Raji (cell line): ENCODE measurements around the gene RANBP17.

Experiments used
- POLR2A ChIP-seq: IDR thresholded peaks from 2 replicates; pipeline ENCODE4 v1.6.1; 2011; ENCODE audit warnings: low read depth, low read length, control low read depth; ENCODE audit not compliant: insufficient read depth

The RANBP17 gene

GRCh38 chr5:171309276-171310211 lies 447.7 kb downstream of the RANBP17 start:
- no peak for TF ChIP-seq POLR2A

GRCh38 chr5:171310212-171310818 lies 448.5 kb downstream of the RANBP17 start:
- no peak for TF ChIP-seq POLR2A

GRCh38 chr5:171310819-171311321 lies 449.1 kb downstream of the RANBP17 start:
- TF ChIP-seq POLR2A = no peak

- TF ChIP-seq POLR2A = no peak
Measured at GRCh38 chr5:171311322-171312077, 449.7 kb downstream of the RANBP17 start.

GRCh38 chr5:171312129-171312974 lies 450.5 kb downstream of the RANBP17 start:
- no peak for TF ChIP-seq POLR2A

GRCh38 chr5:171313481-171314206 lies 451.8 kb downstream of the RANBP17 start:
- no peak for TF ChIP-seq POLR2A

GRCh38 chr5:171314728-171315385 lies 453.0 kb downstream of the RANBP17 start:
- no peak for TF ChIP-seq POLR2A

- TF ChIP-seq POLR2A = no peak
Measured at GRCh38 chr5:171315386-171315891, 453.6 kb downstream of the RANBP17 start.

- TF ChIP-seq POLR2A = no peak
Measured at GRCh38 chr5:171315925-171316257, 454.1 kb downstream of the RANBP17 start.

GRCh38 chr5:171316258-171317121 lies 454.7 kb downstream of the RANBP17 start:
- no peak for TF ChIP-seq POLR2A

GRCh38 chr5:171317230-171317629 lies 455.4 kb downstream of the RANBP17 start:
- no peak for TF ChIP-seq POLR2A

GRCh38 chr5:171318026-171318425 lies 456.2 kb downstream of the RANBP17 start:
- TF ChIP-seq POLR2A = no peak

- no peak for TF ChIP-seq POLR2A
Measured at GRCh38 chr5:171321447-171321846, 459.6 kb downstream of the RANBP17 start.

- no peak for TF ChIP-seq POLR2A
Measured at GRCh38 chr5:171322527-171322926, 460.7 kb downstream of the RANBP17 start.
